AG08396 (cell line): ENCODE measurements around the gene KRTAP5-6.

Experiments
- DNase-seq: peaks from one replicate; pipeline ENCODE4 v3.0.0; 2012; ENCODE audit warnings: low spot score, mixed read lengths

Gene KRTAP5-6

GRCh38 chr11:1702506-1702905 is 5.5 kb downstream of the KRTAP5-6 start:
- DNase-seq: no peak

GRCh38 chr11:1703146-1703545 is 6.2 kb downstream of the KRTAP5-6 start:
- DNase-seq: no peak

- DNase-seq: no peak
Observed at GRCh38 chr11:1705126-1706052, 8.4 kb downstream of the KRTAP5-6 start.

GRCh38 chr11:1706634-1707400 is 9.8 kb downstream of the KRTAP5-6 start:
- no peak for DNase-seq

GRCh38 chr11:1707751-1708150 is 10.8 kb downstream of the KRTAP5-6 start:
- no peak for DNase-seq

GRCh38 chr11:1708716-1709115 is 11.7 kb downstream of the KRTAP5-6 start:
- DNase-seq: no peak

- DNase-seq: no peak
Observed at GRCh38 chr11:1714908-1715885, 18.2 kb downstream of the KRTAP5-6 start.

GRCh38 chr11:1717745-1718144 is 20.8 kb downstream of the KRTAP5-6 start:
- no peak for DNase-seq

GRCh38 chr11:1718326-1718725 is 21.3 kb downstream of the KRTAP5-6 start:
- no peak for DNase-seq

GRCh38 chr11:1719781-1720180 is 22.8 kb downstream of the KRTAP5-6 start:
- DNase-seq: no peak

- no peak for DNase-seq
Observed at GRCh38 chr11:1727096-1727690, 30.2 kb downstream of the KRTAP5-6 start.

GRCh38 chr11:1727861-1728260 is 30.9 kb downstream of the KRTAP5-6 start:
- DNase-seq: no peak

GRCh38 chr11:1728301-1728700 is 31.3 kb downstream of the KRTAP5-6 start:
- DNase-seq: no peak

- DNase-seq: no peak
Observed at GRCh38 chr11:1728931-1729691, 32.1 kb downstream of the KRTAP5-6 start.

- no peak for DNase-seq
Observed at GRCh38 chr11:1729692-1730011, 32.7 kb downstream of the KRTAP5-6 start.

- no peak for DNase-seq
Observed at GRCh38 chr11:1730059-1730629, 33.1 kb downstream of the KRTAP5-6 start.

- DNase-seq: no peak
Observed at GRCh38 chr11:1731451-1732059, 34.6 kb downstream of the KRTAP5-6 start.

- DNase-seq: no peak
Observed at GRCh38 chr11:1732418-1733008, 35.5 kb downstream of the KRTAP5-6 start.

GRCh38 chr11:1733009-1733715 is 36.2 kb downstream of the KRTAP5-6 start:
- no peak for DNase-seq
